Endothelial cell (in vitro differentiated cells): ENCODE measurements around the gene VASH2. TPM values are rescaled to one million over a fixed set of nuclear protein-coding genes. Genes with fewer than 3 reads are reported as not detected.
"Not testable (repeated sequence)": the region's sequence is repeated elsewhere in the genome, so short reads cannot be mapped to it uniquely, and the experiment has no call there.

Source experiments
- DNase-seq: peaks from one replicate; pipeline ENCODE4 v3.0.0; 2021; ENCODE audit warnings: low spot score
- H3K27ac Mint-ChIP-seq: one replicate; pipeline ENCODE4 v1.8.0; 2021; ENCODE audit warnings: mixed read lengths, inconsistent platforms; ENCODE audit not compliant: unreplicated experiment
- H3K27me3 Mint-ChIP-seq: one replicate; pipeline ENCODE4 v1.8.0; 2021; ENCODE audit warnings: mild to moderate bottlenecking, moderate library complexity, mixed read lengths, inconsistent platforms; ENCODE audit not compliant: unreplicated experiment
- H3K36me3 Mint-ChIP-seq: one replicate; pipeline ENCODE4 v1.8.0; 2021; ENCODE audit warnings: mild to moderate bottlenecking, low read depth, mixed read lengths, inconsistent platforms; ENCODE audit not compliant: unreplicated experiment
- H3K4me1 Mint-ChIP-seq: one replicate; pipeline ENCODE4 v1.8.0; 2021; ENCODE audit warnings: mild to moderate bottlenecking, mixed read lengths, inconsistent platforms; ENCODE audit not compliant: unreplicated experiment
- H3K4me3 Mint-ChIP-seq: one replicate; pipeline ENCODE4 v1.8.0; 2021; ENCODE audit warnings: mild to moderate bottlenecking, mixed read lengths, inconsistent platforms; ENCODE audit not compliant: unreplicated experiment
- H3K9me3 Mint-ChIP-seq: one replicate; pipeline ENCODE4 v1.8.0; 2021; ENCODE audit warnings: mixed read lengths, inconsistent platforms; ENCODE audit not compliant: unreplicated experiment
- total RNA-seq: library from RNA; stranded (reverse); fragmentation: NEBNext Ultra II Directional; extraction: Animal tissue kit (Norgen Biotek cat#: 25700); gene quantifications from one replicate; pipeline ENCODE4 v1.2.1, GENCODE V29; 2021; ENCODE audit not compliant: unreplicated experiment
- TF ChIP-seq, protein P1 (sequence below): fragments of 200-600 bp; sonication (generic); IDR thresholded peaks from one replicate; pipeline ENCODE4 v1.5.0; 2021; ENCODE audit warnings: antibody characterized with exemption; ENCODE audit not compliant: unreplicated experiment

Gene VASH2
- total RNA-seq, 1 donor from 2014 or later: 8.3 TPM

DNA sequence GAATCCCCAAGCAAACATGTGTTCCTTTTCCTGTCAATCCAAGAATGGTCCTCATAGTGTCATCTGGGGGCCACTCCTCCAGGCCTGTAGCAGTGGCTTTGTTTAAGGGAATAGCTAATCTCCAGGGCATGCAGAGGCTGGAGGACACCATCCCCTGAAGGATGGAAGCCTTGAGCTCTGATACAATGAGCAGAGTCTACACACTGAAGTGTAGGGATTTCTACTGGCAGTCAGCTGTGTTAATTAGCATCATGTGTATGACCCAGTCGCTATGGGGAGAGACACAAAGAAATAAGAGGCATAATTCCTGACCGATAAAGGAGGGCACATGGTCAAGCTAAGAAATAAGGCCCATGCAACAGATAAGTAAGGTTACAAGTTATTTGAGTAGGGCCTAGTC lies 36.2 kb downstream of the VASH2 start:
- TF ChIP-seq, protein P1, sequence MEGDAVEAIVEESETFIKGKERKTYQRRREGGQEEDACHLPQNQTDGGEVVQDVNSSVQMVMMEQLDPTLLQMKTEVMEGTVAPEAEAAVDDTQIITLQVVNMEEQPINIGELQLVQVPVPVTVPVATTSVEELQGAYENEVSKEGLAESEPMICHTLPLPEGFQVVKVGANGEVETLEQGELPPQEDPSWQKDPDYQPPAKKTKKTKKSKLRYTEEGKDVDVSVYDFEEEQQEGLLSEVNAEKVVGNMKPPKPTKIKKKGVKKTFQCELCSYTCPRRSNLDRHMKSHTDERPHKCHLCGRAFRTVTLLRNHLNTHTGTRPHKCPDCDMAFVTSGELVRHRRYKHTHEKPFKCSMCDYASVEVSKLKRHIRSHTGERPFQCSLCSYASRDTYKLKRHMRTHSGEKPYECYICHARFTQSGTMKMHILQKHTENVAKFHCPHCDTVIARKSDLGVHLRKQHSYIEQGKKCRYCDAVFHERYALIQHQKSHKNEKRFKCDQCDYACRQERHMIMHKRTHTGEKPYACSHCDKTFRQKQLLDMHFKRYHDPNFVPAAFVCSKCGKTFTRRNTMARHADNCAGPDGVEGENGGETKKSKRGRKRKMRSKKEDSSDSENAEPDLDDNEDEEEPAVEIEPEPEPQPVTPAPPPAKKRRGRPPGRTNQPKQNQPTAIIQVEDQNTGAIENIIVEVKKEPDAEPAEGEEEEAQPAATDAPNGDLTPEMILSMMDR: no peak
- Mint-ChIP-seq H3K36me3 (no peaks in the 10 kb centered on the region), H3K4me3 (no peak overlapping the region), H3K4me1 (peaks cover 12% of the 10 kb centered on the region), H3K9me3 (no peaks in the 10 kb centered on the region), H3K27ac (no peak overlapping the region), H3K27me3 (peaks cover 5% of the 10 kb centered on the region)
- DNase-seq: no peak

DNA sequence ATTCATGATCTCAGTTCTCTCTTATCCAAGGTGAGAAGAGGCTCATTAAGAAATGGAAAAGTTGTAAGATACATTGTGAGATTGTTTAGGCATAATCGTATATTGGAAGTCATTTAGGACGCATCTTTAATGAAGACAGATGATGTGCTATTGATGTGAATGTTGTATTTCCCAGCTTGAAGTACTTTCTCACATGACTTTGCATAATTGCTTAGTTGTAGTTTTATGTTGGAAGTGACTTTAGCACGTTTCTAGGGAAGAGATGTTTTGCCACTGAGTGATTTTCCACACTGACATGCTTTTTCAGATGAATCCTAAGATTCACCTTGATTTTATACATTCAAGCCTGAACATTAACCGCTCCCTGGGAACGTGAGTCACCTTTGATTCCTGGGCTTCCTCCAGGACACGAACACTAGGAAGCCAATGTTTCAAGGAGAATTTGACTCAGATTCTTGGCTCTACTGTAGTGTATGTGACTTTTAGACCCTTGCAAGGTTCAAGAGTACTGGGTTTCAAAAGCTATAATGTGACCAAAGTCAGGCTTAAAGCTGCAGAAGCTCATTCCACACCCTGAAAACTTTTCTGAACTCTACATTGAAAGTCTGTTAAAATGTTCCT lies 37.5 kb downstream of the VASH2 start:
- H3K27ac Mint-ChIP-seq: no peak overlapping the region
- TF ChIP-seq, protein P1: no peak
- H3K9me3 Mint-ChIP-seq: no peaks in the 10 kb centered on the region
- H3K4me3 Mint-ChIP-seq: no peak overlapping the region
- H3K4me1 Mint-ChIP-seq: peaks cover 12% of the 10 kb centered on the region
- peaks cover 5% of the 10 kb centered on the region for H3K27me3 Mint-ChIP-seq
- DNase-seq: no peak
- H3K36me3 Mint-ChIP-seq: no peaks in the 10 kb centered on the region

DNA sequence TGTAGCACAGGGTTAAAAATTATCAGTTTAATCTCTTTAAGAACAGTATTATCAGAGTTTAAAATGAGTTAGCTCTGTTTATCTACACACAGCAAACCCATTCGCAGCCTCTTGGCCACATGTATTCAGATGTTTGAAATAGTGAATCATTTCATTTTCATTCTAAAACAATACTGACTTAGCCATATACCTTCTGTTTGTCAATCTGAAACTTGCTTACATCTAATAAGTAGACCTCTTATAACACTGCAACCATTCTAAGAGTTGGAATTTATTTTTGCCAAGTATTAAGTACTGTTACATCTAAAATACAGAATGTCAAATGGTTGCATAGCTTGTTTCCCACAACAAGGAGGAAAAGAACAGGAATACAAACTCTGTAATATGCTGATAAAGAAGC lies 39.9 kb downstream of the VASH2 start:
- H3K4me1 Mint-ChIP-seq: peaks cover 12% of the 10 kb centered on the region
- H3K4me3 Mint-ChIP-seq: no peak overlapping the region
- no peak overlapping the region for H3K27ac Mint-ChIP-seq
- TF ChIP-seq, protein P1: no peak
- H3K27me3 Mint-ChIP-seq: no peaks in the 10 kb centered on the region
- no peaks in the 10 kb centered on the region for H3K36me3 Mint-ChIP-seq
- no peak for DNase-seq
- no peaks in the 10 kb centered on the region for H3K9me3 Mint-ChIP-seq

DNA sequence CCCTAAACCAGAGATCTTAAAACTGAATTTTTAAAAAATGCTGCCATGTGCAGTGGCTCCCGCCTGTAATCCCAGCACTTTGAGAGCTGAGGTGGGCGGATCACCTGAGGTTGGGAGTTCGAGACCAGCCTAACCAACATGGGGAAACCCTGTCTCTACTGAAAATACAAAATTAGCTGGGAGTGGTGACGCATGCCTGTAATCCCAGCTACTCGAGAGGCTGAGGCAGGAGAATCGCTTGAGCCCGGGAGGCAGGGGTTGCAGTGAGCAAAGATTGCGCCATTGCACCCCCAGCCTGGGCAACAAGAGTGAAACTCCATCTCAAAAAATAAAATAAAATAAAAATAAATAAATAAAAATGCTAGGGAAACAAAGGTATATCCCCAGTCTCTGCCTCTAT lies 43.6 kb downstream of the VASH2 start:
- H3K27me3 Mint-ChIP-seq, H3K36me3 Mint-ChIP-seq, DNase-seq, H3K9me3 Mint-ChIP-seq, H3K27ac Mint-ChIP-seq, H3K4me3 Mint-ChIP-seq: not testable (repeated sequence)
- peaks cover 11% of the 10 kb centered on the region for H3K4me1 Mint-ChIP-seq

- no peak overlapping the region for H3K27ac Mint-ChIP-seq
- no peaks in the 10 kb centered on the region for H3K9me3 Mint-ChIP-seq
- peaks cover 5% of the 10 kb centered on the region for H3K4me1 Mint-ChIP-seq
- DNase-seq: no peak
- H3K4me3 Mint-ChIP-seq: no peak overlapping the region
- no peaks in the 10 kb centered on the region for H3K27me3 Mint-ChIP-seq
- H3K36me3 Mint-ChIP-seq: no peaks in the 10 kb centered on the region
- TF ChIP-seq, protein P1: no peak
These were observed 44.6 kb downstream of the VASH2 start for GRCh38 chr1:212994926-212995325.
